HG02623 (cell line): Measurements from ENCODE around the gene VWA2.

ENCODE experiments used
- ATAC-seq: cut with Tn5 transposase; IDR thresholded peaks from one replicate; pipeline ENCODE4 v1.9.1; 2021; ENCODE audit warnings: moderate library complexity; ENCODE audit not compliant: unreplicated experiment

The VWA2 gene

GRCh38 chr10:114245121-114245791, 6.2 kb downstream of the VWA2 start:
- no peak for ATAC-seq

GRCh38 chr10:114246679-114247305, 7.7 kb downstream of the VWA2 start:
- ATAC-seq: no peak

- no peak for ATAC-seq
Observed at GRCh38 chr10:114250236-114250635, 11.2 kb downstream of the VWA2 start.

GRCh38 chr10:114250716-114251115, 11.7 kb downstream of the VWA2 start:
- no peak for ATAC-seq

GRCh38 chr10:114252092-114252491, 13.0 kb downstream of the VWA2 start:
- no peak for ATAC-seq

- no peak for ATAC-seq
Observed at GRCh38 chr10:114252883-114253282, 13.8 kb downstream of the VWA2 start.

- ATAC-seq: no peak
Observed at GRCh38 chr10:114255227-114255626, 16.2 kb downstream of the VWA2 start.

GRCh38 chr10:114256008-114256765, 17.1 kb downstream of the VWA2 start:
- ATAC-seq: no peak

- ATAC-seq: no peak
Observed at GRCh38 chr10:114256822-114257221, 17.8 kb downstream of the VWA2 start.

- ATAC-seq: no peak
Observed at GRCh38 chr10:114257498-114257897, 18.4 kb downstream of the VWA2 start.

- ATAC-seq: no peak
Observed at GRCh38 chr10:114258274-114258840, 19.3 kb downstream of the VWA2 start.

- no peak for ATAC-seq
Observed at GRCh38 chr10:114259824-114260223, 20.8 kb downstream of the VWA2 start.

- ATAC-seq: no peak
Observed at GRCh38 chr10:114260366-114260765, 21.3 kb downstream of the VWA2 start.

GRCh38 chr10:114261076-114261475, 22.0 kb downstream of the VWA2 start:
- no peak for ATAC-seq

- ATAC-seq: no peak
Observed at GRCh38 chr10:114262496-114262895, 23.4 kb downstream of the VWA2 start.

- ATAC-seq: no peak
Observed at GRCh38 chr10:114265392-114266053, 26.5 kb downstream of the VWA2 start.

- ATAC-seq: no peak
Observed at GRCh38 chr10:114266521-114266920, 27.5 kb downstream of the VWA2 start.

- no peak for ATAC-seq
Observed at GRCh38 chr10:114271075-114271778, 32.2 kb downstream of the VWA2 start.

GRCh38 chr10:114271779-114272167, 32.7 kb downstream of the VWA2 start:
- no peak for ATAC-seq

GRCh38 chr10:114272696-114273095, 33.6 kb downstream of the VWA2 start:
- ATAC-seq: no peak

GRCh38 chr10:114273910-114274309, 34.9 kb downstream of the VWA2 start:
- ATAC-seq: no peak
